Activated T-helper 1 cell treated with anti-CD3 and anti-CD28 coated beads, Interleukin-2, amount 50 U/mL, for 16 hours (primary cell): ENCODE measurements around the gene SLCO1A2.
"Not testable (repeated sequence)": the region's sequence is repeated elsewhere in the genome, so short reads cannot be mapped to it uniquely, and the experiment has no call there.

Source experiments
- DNase-seq, 2 donors: peaks; one replicate each; pipeline ENCODE4 v3.0.0-alpha.2; 2020; ENCODE audit warnings: low read depth in 1 of 2, low spot score in 1 of 2

The SLCO1A2 gene

GRCh38 chr12:21334771-21335325, at the start of gene SLCO1A2:
SLCO1A2 (minus strand) TSS chr12:21334917; CDS start chr12:21334647, 270 bp downstream.
- DNase-seq = no peak

- DNase-seq = no peak
Observed at GRCh38 chr12:21384261-21384660, 49.5 kb upstream of the SLCO1A2 start.

GRCh38 chr12:21381320-21381719, 46.6 kb upstream of the SLCO1A2 start:
- not testable (repeated sequence) for DNase-seq

- DNase-seq = no peak
Observed at GRCh38 chr12:21379218-21379617, 44.5 kb upstream of the SLCO1A2 start.

- no peak for DNase-seq
Observed at GRCh38 chr12:21372602-21373001, 37.9 kb upstream of the SLCO1A2 start, which contains the start of gene IAPP. IAPP (plus strand) TSS chr12:21372902; CDS start chr12:21373352, 450 bp downstream.

- DNase-seq = no peak
Observed at GRCh38 chr12:21370845-21371449, 36.2 kb upstream of the SLCO1A2 start.

- no peak for DNase-seq
Observed at GRCh38 chr12:21369141-21369980, 34.6 kb upstream of the SLCO1A2 start.

GRCh38 chr12:21360632-21361031, 25.9 kb upstream of the SLCO1A2 start:
- not testable (repeated sequence) for DNase-seq

- DNase-seq = no peak
Observed at GRCh38 chr12:21354641-21355040, 19.9 kb upstream of the SLCO1A2 start.

GRCh38 chr12:21353948-21354347, 19.2 kb upstream of the SLCO1A2 start:
- DNase-seq = no peak

GRCh38 chr12:21353487-21353886, 18.8 kb upstream of the SLCO1A2 start:
- DNase-seq = no peak

GRCh38 chr12:21350975-21351374, 16.3 kb upstream of the SLCO1A2 start:
- no peak for DNase-seq

- DNase-seq = no peak
Observed at GRCh38 chr12:21346542-21347205, 12.0 kb upstream of the SLCO1A2 start.

- no peak for DNase-seq
Observed at GRCh38 chr12:21343636-21344035, 8.9 kb upstream of the SLCO1A2 start.

GRCh38 chr12:21341769-21342168, 7.1 kb upstream of the SLCO1A2 start:
- DNase-seq = no peak

GRCh38 chr12:21340403-21340802, 5.7 kb upstream of the SLCO1A2 start:
- DNase-seq = no peak

- DNase-seq = no peak
Observed at GRCh38 chr12:21339921-21340320, 5.2 kb upstream of the SLCO1A2 start.

- no peak for DNase-seq
Observed at GRCh38 chr12:21337959-21338744, 3.4 kb upstream of the SLCO1A2 start.

GRCh38 chr12:21337453-21337852, 2.7 kb upstream of the SLCO1A2 start:
- no peak for DNase-seq

- no peak for DNase-seq
Observed at GRCh38 chr12:21336656-21337055, 1.9 kb upstream of the SLCO1A2 start.
